ENCODE results near the gene TIMP3. TPM values are rescaled to one million over a fixed set of nuclear protein-coding genes. Genes with fewer than 3 reads are reported as not detected.

The TIMP3 gene
- total RNA-seq, 4 donors from 2014 or later = 68.1 to 381 (median 202) TPM

DNA sequence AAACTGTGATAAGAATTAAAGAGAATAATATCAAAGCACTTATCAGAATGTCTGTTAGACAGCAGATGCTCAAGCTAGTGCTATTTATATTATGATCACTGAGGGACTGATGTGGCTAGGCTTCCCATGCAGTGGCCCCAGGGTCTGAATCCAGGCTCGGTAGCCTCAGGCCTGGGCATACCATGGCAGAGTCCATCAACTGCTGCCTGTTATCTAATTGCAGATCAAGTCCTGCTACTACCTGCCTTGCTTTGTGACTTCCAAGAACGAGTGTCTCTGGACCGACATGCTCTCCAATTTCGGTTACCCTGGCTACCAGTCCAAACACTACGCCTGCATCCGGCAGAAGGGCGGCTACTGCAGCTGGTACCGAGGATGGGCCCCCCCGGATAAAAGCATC lies 57.5 kb downstream of the TIMP3 start:
- intact Hi-C loops (cut with DNase I; ENCODE audit: low total_unique reads) = no loop called here
- 61 to 67% methylated on average over 9 of the region's 9 CpGs for WGBS, 2 donors
- no peak for DNase-seq (ENCODE audit: low spot score in 2 of 2)
- H3K4me3 ChIP-seq (ENCODE audit: low read depth, poor library complexity, severe bottlenecking) = no peak overlapping the region
- no peak for TF ChIP-seq POLR2A (IDR thresholded peaks at IDR 0.05)
- TF ChIP-seq, protein P1, sequence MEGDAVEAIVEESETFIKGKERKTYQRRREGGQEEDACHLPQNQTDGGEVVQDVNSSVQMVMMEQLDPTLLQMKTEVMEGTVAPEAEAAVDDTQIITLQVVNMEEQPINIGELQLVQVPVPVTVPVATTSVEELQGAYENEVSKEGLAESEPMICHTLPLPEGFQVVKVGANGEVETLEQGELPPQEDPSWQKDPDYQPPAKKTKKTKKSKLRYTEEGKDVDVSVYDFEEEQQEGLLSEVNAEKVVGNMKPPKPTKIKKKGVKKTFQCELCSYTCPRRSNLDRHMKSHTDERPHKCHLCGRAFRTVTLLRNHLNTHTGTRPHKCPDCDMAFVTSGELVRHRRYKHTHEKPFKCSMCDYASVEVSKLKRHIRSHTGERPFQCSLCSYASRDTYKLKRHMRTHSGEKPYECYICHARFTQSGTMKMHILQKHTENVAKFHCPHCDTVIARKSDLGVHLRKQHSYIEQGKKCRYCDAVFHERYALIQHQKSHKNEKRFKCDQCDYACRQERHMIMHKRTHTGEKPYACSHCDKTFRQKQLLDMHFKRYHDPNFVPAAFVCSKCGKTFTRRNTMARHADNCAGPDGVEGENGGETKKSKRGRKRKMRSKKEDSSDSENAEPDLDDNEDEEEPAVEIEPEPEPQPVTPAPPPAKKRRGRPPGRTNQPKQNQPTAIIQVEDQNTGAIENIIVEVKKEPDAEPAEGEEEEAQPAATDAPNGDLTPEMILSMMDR (IDR thresholded peaks at IDR 0.05) = no peak

DNA sequence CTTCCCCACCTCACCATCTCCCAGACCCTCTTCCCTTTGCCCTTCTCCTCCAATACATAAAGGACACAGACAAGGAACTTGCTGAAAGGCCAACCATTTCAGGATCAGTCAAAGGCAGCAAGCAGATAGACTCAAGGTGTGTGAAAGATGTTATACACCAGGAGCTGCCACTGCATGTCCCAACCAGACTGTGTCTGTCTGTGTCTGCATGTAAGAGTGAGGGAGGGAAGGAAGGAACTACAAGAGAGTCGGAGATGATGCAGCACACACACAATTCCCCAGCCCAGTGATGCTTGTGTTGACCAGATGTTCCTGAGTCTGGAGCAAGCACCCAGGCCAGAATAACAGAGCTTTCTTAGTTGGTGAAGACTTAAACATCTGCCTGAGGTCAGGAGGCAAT lies 58.2 kb downstream of the TIMP3 start:
- no peak overlapping the region for H3K4me3 ChIP-seq (ENCODE audit: low read depth, poor library complexity, severe bottlenecking)
- TF ChIP-seq POLR2A (IDR thresholded peaks at IDR 0.05) = no peak
- TF ChIP-seq, protein P1 (IDR thresholded peaks at IDR 0.05) = no peak
- DNase-seq (ENCODE audit: low spot score in 2 of 2) = no peak
- intact Hi-C loops (cut with DNase I; ENCODE audit: low total_unique reads) = no loop called here
- WGBS, 2 donors = 40 to 59% methylated on average over 1 of the region's 1 CpG

DNA sequence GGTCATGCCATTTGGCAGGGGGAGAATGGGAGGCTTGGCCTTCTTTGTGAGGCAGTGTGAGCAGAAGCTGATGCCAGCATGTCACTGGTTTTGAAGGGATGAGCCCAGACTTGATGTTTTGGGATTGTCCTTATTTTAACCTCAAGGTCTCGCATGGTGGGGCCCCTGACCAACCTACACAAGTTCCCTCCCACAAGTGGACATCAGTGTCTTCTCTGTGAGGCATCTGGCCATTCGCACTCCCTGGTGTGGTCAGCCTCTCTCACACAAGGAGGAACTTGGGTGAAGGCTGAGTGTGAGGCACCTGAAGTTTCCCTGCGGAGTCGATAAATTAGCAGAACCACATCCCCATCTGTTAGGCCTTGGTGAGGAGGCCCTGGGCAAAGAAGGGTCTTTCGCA lies 59.8 kb downstream of the TIMP3 start:
- intact Hi-C loops (cut with DNase I; ENCODE audit: low total_unique reads) = no loop called here
- H3K4me3 ChIP-seq (ENCODE audit: low read depth, poor library complexity, severe bottlenecking) = no peak overlapping the region
- TF ChIP-seq, protein P1 (IDR thresholded peaks at IDR 0.05) = no peak
- no peak for TF ChIP-seq POLR2A (IDR thresholded peaks at IDR 0.05)
- 89 to 93% methylated on average over 5 of the region's 5 CpGs for WGBS, 2 donors
- no peak for DNase-seq (ENCODE audit: low spot score in 2 of 2)

DNA sequence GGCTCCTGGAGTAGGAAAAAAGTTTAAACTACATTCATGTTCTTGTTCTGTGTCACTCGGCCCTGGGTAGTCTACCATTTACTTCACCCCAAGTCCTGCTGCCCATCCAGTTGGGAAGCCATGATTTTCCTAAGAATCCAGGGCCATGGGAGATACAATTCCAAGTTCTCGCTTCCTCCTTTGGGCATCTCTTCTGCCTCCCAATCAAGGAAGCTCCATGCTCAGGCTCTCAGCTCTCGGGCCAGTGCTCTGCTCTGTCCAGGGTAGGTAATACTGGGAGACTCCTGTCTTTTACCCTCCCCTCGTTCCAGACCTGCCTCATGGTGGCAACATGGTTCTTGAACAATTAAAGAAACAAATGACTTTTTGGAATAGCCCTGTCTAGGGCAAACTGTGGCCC lies 60.6 kb downstream of the TIMP3 start:
- TF ChIP-seq, protein P1 (IDR thresholded peaks at IDR 0.05) = no peak
- TF ChIP-seq POLR2A (IDR thresholded peaks at IDR 0.05) = no peak
- intact Hi-C loops (cut with DNase I; ENCODE audit: low total_unique reads) = no loop called here
- no peak overlapping the region for H3K4me3 ChIP-seq (ENCODE audit: low read depth, poor library complexity, severe bottlenecking)
- DNase-seq (ENCODE audit: low spot score in 2 of 2) = no peak
- WGBS, 2 donors = 92 to 97% methylated on average over 4 of the region's 4 CpGs

DNA sequence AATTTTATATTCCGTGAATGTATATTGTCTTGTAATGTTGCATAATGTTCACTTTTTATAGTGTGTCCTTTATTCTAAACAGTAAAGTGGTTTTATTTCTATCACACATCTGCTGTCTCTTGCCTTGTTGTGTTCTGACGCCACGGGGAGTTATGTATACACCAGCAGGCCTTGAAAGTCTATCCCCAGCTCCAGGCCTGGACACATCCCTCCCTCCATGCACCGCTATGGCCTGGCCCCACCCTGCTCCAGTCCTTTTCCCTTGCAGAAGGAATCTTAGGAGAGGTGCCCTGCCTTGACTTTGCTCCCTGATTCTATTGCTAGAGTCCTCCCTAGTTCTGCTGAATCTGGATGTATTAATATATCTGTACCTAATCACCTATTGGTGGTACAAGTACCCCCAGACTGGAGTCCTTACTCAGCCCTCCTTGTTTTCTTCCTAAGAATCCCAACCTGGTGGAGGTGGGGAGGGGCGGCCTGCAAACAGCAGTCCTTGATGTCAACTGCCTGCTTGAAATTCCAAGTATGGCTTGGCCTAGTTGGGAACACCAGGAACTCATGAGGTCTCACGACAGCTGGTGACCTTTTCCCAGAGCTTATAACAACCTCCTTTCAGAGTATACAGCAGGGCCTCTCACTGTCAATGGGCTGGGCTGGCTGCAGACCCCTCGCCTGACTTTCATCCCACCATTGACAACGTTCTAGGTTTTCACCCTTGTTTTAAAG lies 61.6 kb downstream of the TIMP3 start:
- H3K4me3 ChIP-seq (ENCODE audit: low read depth, poor library complexity, severe bottlenecking) = no peak overlapping the region
- 84 to 90% methylated on average over 8 of the region's 8 CpGs for WGBS, 2 donors
- no peak for DNase-seq (ENCODE audit: low spot score in 2 of 2)
- intact Hi-C loops (cut with DNase I; ENCODE audit: low total_unique reads) = no loop called here
- TF ChIP-seq, protein P1 (IDR thresholded peaks at IDR 0.05) = no peak
- TF ChIP-seq POLR2A (IDR thresholded peaks at IDR 0.05) = no peak

DNA sequence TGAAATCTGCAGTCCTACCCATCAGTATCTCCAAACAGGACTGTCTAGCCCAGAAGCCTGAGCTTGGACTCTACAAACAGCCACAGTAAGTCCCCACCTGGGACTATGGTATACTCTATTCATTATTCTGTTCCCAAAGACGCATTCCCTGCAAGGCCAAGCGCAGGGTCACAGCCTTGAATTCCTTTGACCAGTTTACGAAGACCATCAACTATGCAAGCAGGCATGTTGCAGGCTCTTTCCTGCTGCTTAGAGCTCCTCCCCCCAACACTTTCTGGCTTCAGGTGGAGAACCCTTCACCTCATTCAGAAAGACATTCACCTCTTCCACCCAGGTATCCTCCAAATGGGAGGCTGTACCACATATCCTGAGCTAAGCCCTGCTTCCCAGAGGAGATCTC lies 62.5 kb downstream of the TIMP3 start:
- TF ChIP-seq POLR2A (IDR thresholded peaks at IDR 0.05) = no peak
- TF ChIP-seq, protein P1 (IDR thresholded peaks at IDR 0.05) = no peak
- no peak overlapping the region for H3K4me3 ChIP-seq (ENCODE audit: low read depth, poor library complexity, severe bottlenecking)
- intact Hi-C loops (cut with DNase I; ENCODE audit: low total_unique reads) = no loop called here
- 79 to 95% methylated on average over 3 of the region's 3 CpGs for WGBS, 2 donors
- DNase-seq (ENCODE audit: low spot score in 2 of 2) = no peak

Measured in lower leg skin (tissue), 4 donors.